ENCODE data around the gene VPS8. TPM values are rescaled to one million over a fixed set of nuclear protein-coding genes. Genes with fewer than 3 reads are reported as not detected.

The VPS8 gene
- total RNA-seq = 61.2 and 75.9 TPM in 2 replicates

- DNase-seq = peak; percentile 97
These were observed at the start of gene VPS8 for GRCh38 chr3:184811999-184812661. Gene VPS8 (plus strand): TSS chr3:184812166. CDS start chr3:184824633, 12,467 bp downstream.

DNA sequence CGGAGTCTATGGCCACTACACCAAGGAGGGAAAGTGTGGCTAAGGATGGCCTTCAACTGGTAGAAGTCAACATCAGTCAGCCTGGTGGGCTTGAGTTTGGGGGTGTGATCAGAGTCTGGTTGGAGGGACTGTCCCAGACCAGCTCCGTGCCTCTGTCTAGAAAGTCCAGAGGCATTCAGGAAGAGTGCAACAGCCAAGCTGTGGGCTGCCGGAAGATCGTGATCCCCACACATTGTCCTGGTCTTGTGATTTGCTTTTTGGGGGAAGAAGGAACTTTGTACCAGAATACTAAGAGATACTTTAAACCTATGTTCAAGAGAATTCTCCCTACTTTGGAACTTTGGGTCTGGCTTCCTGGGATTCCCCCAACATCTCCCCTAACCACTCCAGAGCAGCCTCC, 47.8 kb upstream of the VPS8 start:
- DNase-seq = no peak

- no peak for DNase-seq
These were observed 46.8 kb upstream of the VPS8 start for GRCh38 chr3:184765047-184765729.

DNA sequence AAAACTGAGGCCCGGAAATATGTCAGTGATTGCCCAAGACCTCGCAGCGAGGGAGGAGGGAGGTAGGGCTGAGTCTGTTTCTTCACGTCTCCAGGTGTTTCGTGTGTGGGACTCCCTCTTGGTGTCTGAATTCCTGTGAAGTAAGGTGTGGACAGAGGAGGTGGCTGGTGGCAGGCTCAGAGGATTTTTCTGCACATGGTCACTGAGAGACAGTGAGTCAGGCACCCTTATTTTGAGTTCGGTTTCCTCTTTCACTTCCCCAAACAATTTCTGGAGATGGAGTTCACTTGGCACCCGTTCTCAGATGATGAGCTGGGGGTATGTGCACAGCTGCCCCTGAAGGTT, 46.3 kb upstream of the VPS8 start:
- DNase-seq = no peak

DNA sequence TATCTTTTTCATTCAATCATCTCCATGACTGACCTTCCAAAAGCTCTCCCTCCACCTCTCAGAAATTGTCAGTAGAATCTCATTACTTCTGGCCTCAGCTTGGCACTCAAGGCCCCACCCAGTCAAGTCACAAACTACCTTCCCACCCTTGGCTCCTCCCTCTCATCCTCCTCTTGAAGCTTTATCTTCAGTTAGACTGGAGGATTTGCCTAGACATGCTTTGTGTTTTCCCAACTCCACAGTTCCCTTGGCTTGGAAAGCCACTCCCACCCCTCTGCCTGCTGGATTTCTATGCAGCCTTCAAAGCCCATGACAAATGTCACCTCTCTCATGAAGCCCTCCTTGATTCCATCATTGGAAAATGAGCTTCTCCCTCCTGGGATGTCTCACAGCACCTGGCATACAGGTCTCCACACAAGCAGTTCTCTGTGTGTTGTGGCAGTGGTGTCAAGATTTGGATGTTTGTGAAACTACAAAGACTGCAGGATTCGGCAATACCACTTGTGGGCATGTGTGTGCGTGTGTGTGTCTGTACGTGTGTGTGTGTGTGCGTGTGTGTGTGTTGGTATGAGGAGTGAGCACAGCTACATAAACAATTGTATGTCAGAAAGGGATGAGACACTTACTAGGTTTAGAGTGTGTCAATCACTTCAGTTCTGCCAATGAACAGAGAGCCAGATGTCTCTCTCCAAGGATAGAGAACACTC, 45.3 kb upstream of the VPS8 start:
- DNase-seq = no peak

- no peak for DNase-seq
These were observed 44.6 kb upstream of the VPS8 start for GRCh38 chr3:184767377-184767776.

GRCh38 chr3:184769382-184770170, 42.4 kb upstream of the VPS8 start:
- no peak for DNase-seq

DNA sequence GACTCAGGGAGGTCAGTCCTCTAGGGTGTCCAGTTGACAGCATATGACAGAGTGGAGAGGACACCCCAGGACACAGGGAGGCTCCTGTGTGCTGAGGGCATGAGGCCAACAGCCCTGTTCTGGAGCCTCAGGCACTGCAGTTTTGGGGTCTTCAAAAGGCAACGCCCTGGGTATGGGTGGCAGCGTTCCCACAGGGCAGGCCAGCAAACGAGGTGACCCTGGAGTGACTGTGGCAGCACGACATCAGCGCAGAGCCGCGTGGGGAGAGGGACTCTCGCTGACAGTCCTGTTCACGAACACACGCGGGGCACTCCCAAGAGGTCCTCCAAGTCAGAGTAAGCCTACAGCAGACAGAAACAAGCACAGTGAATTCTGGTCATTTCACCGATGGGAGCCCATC, 41.4 kb upstream of the VPS8 start:
- no peak for DNase-seq

DNA sequence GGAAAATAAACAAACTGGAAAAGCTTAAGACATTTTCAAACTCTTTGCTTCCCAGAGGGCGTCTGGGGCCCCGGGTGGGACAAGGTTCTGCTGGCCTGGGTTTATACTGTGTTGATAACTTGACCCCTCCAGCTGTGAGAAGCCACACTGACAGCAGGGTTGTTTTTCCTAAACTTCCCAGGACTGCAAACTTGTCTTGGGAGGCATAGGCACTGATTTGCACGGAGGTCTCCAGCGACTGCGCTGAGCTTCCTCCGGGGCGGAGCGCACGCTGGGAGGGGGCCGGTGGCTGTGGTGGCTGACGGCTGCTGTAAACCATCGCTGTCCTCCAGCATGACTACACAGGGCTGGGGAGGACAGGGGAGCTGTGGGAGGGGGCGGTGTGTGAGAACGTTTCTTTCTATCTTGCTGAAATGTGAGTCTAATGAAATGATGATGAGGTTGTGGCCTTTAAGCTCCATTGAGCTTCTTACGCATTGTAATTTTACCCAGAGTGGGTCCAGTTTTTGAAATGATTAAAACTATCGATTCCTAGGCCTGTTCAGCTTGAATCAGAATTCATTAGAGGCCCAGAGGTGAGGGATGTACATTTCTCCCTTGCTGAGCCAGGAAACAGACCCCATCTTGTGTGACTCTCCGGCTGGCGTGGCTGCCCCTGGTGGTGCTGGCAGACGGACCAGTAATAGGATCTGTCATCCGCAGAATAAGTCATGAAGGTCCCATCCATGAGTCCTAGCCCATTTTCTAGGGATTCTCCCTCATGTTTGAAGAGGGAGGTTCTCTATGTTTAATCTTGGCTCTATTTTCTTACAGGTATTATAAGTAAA, 40.5 kb upstream of the VPS8 start:
- DNase-seq = no peak

GRCh38 chr3:184772667-184773272, 39.2 kb upstream of the VPS8 start:
- DNase-seq = no peak

DNA sequence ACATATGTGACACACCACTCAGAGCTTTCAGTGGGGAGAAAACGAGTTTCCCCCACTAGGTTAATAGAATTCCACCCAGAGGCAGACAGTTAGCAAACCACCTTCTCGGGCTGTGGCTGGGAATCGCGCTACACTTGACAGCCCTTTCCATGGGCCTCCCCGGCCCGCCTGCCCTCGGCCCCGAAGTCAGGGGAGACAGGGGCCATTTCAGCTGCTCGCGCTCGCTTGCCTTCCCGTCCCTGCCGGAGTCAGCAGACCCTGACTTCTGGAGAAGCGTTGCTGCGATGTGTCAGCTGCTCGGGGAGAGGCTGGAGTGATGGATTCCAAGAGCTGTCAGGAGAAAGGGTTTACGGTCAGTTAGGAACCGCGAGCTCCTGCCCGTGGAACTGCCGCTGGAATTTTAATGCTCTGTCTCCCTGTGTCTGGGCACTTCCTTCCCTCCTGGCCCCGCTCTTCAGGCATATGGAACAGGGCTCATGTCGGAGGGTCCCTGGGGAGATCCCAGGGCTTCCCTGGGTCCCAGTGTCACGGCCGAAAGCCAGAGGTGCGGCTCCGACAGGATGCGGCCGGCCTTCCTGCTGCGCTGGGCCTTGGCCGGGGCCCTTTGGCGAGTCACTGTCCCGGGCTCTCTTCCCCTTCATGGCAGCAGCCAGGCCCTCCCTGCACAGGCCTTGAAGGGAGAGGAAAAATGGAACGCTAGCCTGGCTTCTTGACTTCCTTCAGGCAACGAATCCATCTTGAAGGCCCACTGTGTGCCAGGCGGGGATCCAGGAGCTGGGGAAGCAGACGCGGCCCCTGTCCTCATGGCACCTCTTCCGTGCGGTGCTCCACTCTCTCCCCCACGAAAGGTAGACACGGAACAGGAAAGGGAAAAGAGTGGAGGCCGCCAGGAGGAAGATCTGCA, 38.4 kb upstream of the VPS8 start:
- DNase-seq = no peak

DNA sequence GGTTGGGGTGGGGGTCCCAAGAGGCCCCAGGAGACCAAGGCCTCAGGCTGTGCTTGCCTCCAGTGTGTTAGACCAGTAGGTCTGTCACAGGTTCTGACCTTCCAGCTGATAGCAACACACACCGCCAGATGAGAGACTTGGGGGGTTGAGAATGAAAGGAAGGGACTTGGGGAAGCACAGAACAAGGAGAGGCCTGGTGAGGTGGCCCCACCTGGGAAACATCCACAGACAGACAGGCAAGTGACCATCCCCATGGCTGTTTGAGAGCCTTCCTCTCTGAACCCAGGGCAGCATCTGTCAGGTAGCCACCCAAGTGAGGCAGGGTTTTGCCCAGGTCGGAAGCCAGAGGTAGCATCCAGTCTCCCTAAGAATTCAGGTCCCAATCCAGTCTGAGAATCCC, 35.0 kb upstream of the VPS8 start:
- DNase-seq = no peak

GRCh38 chr3:184777566-184778356, 34.2 kb upstream of the VPS8 start:
- peak; percentile 96 for DNase-seq

GRCh38 chr3:184778426-184779332, 33.3 kb upstream of the VPS8 start:
- DNase-seq = no peak

DNA sequence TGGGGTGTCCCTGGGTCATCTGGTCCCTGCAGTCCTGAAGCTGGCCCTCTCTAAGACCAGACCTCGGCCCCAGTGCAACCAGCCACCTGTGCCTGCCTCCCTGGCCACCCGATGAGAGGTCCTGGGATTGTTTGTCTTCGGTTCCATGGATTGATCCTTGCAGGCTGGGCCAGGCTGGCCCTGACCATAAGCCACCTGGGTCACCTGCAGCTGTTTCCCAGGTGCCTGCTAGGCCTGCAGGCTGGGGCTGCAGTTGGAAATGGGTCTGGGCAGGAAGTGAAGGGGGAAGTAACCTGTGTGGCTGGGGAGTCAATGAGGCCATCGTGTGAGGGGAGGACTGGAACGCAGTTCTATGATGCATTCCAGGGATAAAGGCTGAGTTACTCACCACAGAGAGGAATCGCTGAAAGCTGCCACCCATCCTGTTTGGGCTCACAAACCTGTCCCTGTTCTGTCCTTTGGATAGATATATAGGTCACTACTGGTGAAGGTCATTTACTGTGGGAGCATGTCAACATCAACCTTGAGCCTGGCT, 30.9 kb upstream of the VPS8 start:
- DNase-seq = no peak

DNA sequence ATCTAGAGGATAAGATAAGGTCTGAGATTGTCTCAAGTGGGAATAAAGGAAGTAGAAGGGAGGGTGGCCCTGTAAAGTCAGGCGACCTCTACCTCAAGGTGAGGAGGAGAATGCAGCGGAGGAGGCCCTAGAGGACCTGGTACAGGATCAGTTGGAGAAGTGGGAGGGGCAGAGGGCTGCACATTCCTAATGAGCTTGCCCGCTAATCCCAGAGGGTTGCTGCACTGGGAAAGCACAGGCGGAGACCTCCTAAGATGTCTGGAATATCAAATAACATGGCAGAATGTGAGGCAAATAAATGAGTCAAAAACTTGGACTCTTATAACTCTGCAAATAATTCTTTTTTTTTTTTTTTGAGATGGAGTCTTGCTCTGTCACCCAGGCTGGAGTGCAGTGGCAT, 30.2 kb upstream of the VPS8 start:
- DNase-seq = no peak

- no peak for DNase-seq
These were observed 28.6 kb upstream of the VPS8 start for GRCh38 chr3:184783319-184783718.

DNA sequence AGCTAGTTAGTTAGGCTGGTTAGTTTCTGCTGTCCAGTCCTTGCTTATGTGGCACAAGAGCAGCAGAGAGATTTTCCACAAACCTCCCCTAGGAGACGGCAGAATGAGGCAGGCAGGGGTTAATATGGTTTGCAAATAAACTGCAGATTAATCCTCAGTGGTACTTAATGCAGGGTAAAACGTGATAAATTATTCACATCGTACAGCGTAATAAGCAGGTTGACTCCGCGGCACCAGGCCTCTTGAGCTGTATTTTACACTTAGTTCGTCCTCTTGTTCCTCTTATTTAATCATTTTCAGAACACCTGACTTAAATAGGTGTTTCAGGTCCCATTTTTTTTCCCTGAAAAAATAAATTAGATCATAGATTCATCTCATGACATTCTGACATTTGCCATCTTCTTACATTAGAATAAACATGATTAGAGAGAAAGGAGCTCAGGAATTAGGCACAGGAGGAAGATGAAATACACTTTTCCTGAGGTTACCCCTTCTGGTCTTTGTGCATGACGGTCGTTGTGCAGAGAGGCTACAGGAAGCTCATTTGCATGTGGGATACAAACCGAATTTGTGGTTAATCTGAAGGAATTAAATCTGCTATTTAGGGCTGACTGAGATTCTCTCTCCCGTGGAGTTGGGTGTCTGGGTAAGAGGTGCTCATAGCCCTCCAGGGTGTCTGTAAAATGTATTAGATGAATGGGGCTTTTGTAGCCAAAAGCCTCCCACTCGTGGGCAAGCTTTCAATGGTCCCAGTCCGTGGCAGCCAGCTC, 27.1 kb upstream of the VPS8 start:
- DNase-seq = no peak
